H1 (cell line): Measurements from ENCODE around the gene KLF5. TPM values are rescaled to one million over a fixed set of nuclear protein-coding genes. Genes with fewer than 3 reads are reported as not detected.

Experiments used
- CTCF ChIA-PET: fragments of 300-600 bp; sonication (Branson Sonifier 250); formaldehyde crosslinking; loops from one replicate; lab custom pipeline; 2021; ENCODE audit not compliant: partially characterized antibody; lab: Charles Lee
- POLR2A ChIA-PET: fragments of 300-600 bp; sonication (Branson Sonifier 250); formaldehyde crosslinking; loops from one replicate; lab custom pipeline; 2021; ENCODE audit warnings: inconsistent platforms; ENCODE audit not compliant: partially characterized antibody; lab: Charles Lee
- DNase-seq, 2 experiments: peaks; one replicate each; pipeline versions ENCODE4 v3.0.0 to v3.0.0-alpha.2; 2010 to 2022; ENCODE audit warnings: low spot score in 2 of 2, low read depth in 1 of 2, mixed read lengths in 1 of 2
- FAIRE-seq: peaks from 2 replicates; lab custom pipeline; 2011; peaks lifted over from hg19 to GRCh38; lab: Jason Lieb, UNC
- H2AFZ ChIP-seq: 2 replicates; pipeline ENCODE4 v1.8.1; 2012; ENCODE audit warnings: low read length, inconsistent platforms
- H2AK5ac ChIP-seq: 2 replicates; pipeline ENCODE4 v1.6.1; 2013; ENCODE audit warnings: low read depth, low read length
- H2BK120ac ChIP-seq: replicated peaks from 2 replicates; pipeline ENCODE3; 2013; ENCODE audit warnings: low read depth, low read length, inconsistent platforms
- H2BK12ac ChIP-seq: 2 replicates; pipeline ENCODE4 v1.6.1; 2013; ENCODE audit warnings: low read depth, low read length
- H2BK15ac ChIP-seq: 2 replicates; pipeline ENCODE4 v1.6.1; 2013; ENCODE audit warnings: low read length
- H2BK20ac ChIP-seq: 2 replicates; pipeline ENCODE4 v1.6.1; 2013; ENCODE audit warnings: low read length
- H2BK5ac ChIP-seq: 2 replicates; pipeline ENCODE4 v1.6.1; 2013; ENCODE audit warnings: low read depth, low read length
- H3K14ac ChIP-seq: 2 replicates; pipeline ENCODE4 v1.6.1; 2013; ENCODE audit warnings: inconsistent platforms; ENCODE audit not compliant: insufficient read length
- H3K18ac ChIP-seq: 2 replicates; pipeline ENCODE4 v1.6.1; 2013; ENCODE audit warnings: low read length; ENCODE audit errors: extremely low read depth
- H3K23ac ChIP-seq: 2 replicates; pipeline ENCODE4 v1.6.1; 2013; ENCODE audit warnings: inconsistent platforms; ENCODE audit not compliant: insufficient read length
- H3K23me2 ChIP-seq: 2 replicates; pipeline ENCODE4 v1.6.1; 2013; ENCODE audit warnings: low read depth, low read length
- H3K27ac ChIP-seq: 2 replicates; pipeline ENCODE4 v1.6.1; 2011; ENCODE audit warnings: low read depth, low read length, inconsistent platforms
- H3K27me3 ChIP-seq, 4 experiments: replicated peaks in 1 of 4; 1 replicate in 1 of 4; 2 replicates in 3 of 4; pipeline versions ENCODE4 v1.6.1 to v1.8.1; 2011 to 2013; ENCODE audit warnings: low read length in 3 of 4, mild to moderate bottlenecking in 3 of 4, inconsistent platforms in 2 of 4, mixed read lengths in 2 of 4, moderate library complexity in 1 of 4; ENCODE audit not compliant: control insufficient read depth in 3 of 4, insufficient read depth in 3 of 4; ENCODE audit errors: extremely low read depth in 1 of 4
- H3K36me3 ChIP-seq, 4 experiments: 2 replicates each; pipeline versions ENCODE4 v1.6.1 to v1.8.1; 2011 to 2013; ENCODE audit warnings: mild to moderate bottlenecking in 4 of 4, low read length in 3 of 4, moderate library complexity in 2 of 4, control low read depth in 1 of 4, inconsistent platforms in 1 of 4; ENCODE audit not compliant: insufficient read depth in 4 of 4, control insufficient read depth in 2 of 4
- H3K4ac ChIP-seq: replicated peaks from 2 replicates; pipeline ENCODE3; 2013; ENCODE audit warnings: low read length, low read depth, mixed read lengths, inconsistent platforms; ENCODE audit not compliant: insufficient read length
- H3K4me1 ChIP-seq, 4 experiments: replicated peaks in 1 of 4; 1 replicate in 1 of 4; 2 replicates in 3 of 4; pipeline versions ENCODE4 v1.6.1 to v1.8.1; 2011 to 2013; ENCODE audit warnings: low read length in 3 of 4, inconsistent platforms in 2 of 4, mixed read lengths in 1 of 4; ENCODE audit not compliant: insufficient read depth in 4 of 4, control insufficient read depth in 3 of 4
- H3K4me2 ChIP-seq, 2 experiments: 2 replicates each; pipeline versions ENCODE4 v1.6.1 to v1.8.1; 2011 to 2013; ENCODE audit warnings: low read depth in 2 of 2, low read length in 2 of 2, control low read depth in 1 of 2, inconsistent platforms in 1 of 2, mild to moderate bottlenecking in 1 of 2; ENCODE audit not compliant: insufficient read depth in 1 of 2
- H3K4me3 ChIP-seq, 4 experiments: fragments of 200-600, 300-600 bp in 1 of 4; sonication (generic), shearing (Covaris generic), sonication (Bioruptor Twin) in 1 of 4; 2 replicates each; pipeline versions ENCODE4 v1.5.1 to v1.8.1; 2011 to 2016; ENCODE audit warnings: low read length in 4 of 4, low read depth in 3 of 4, control low read depth in 2 of 4, inconsistent platforms in 2 of 4, mild to moderate bottlenecking in 2 of 4, mixed read lengths in 1 of 4, moderate library complexity in 1 of 4; ENCODE audit not compliant: insufficient read depth in 2 of 4; ENCODE audit errors: extremely low read depth in 1 of 4
- H3K56ac ChIP-seq: replicated peaks from 2 replicates; pipeline ENCODE3; 2013; ENCODE audit warnings: low read depth, mild to moderate bottlenecking, mixed read lengths, low read length, inconsistent platforms; ENCODE audit not compliant: insufficient read length
- H3K79me1 ChIP-seq: 2 replicates; pipeline ENCODE4 v1.6.1; 2013; ENCODE audit warnings: low read depth, low read length, control low read depth
- H3K79me2 ChIP-seq, 2 experiments: 2 replicates each; pipeline versions ENCODE4 v1.6.1 to v1.8.1; 2012 to 2013; ENCODE audit warnings: low read length in 2 of 2, mild to moderate bottlenecking in 2 of 2, inconsistent platforms in 1 of 2; ENCODE audit not compliant: insufficient read depth in 2 of 2, control insufficient read depth in 1 of 2
- H3K9ac ChIP-seq, 4 experiments: replicated peaks in 1 of 4; 1 replicate in 1 of 4; 2 replicates in 3 of 4; pipeline versions ENCODE4 v1.6.1 to v1.8.1; 2011 to 2013; ENCODE audit warnings: low read depth in 3 of 4, low read length in 3 of 4, control low read depth in 2 of 4, mild to moderate bottlenecking in 2 of 4, moderate library complexity in 2 of 4, inconsistent platforms in 1 of 4; ENCODE audit errors: extremely low read depth in 1 of 4
- H3K9me3 ChIP-seq, 2 experiments: 2 replicates each; pipeline versions ENCODE4 v1.6.1 to v1.8.1; 2012 to 2013; ENCODE audit warnings: mild to moderate bottlenecking in 2 of 2, moderate library complexity in 2 of 2, control low read depth in 1 of 2, inconsistent platforms in 1 of 2, low read depth in 1 of 2, low read length in 1 of 2, mixed read lengths in 1 of 2; ENCODE audit not compliant: insufficient read depth in 2 of 2
- H4K20me1 ChIP-seq, 2 experiments: replicated peaks in 1 of 2; 2 replicates each; pipeline versions ENCODE3 to v1.8.1; 2011 to 2013; ENCODE audit warnings: inconsistent platforms in 2 of 2, low read length in 2 of 2, mild to moderate bottlenecking in 1 of 2; ENCODE audit not compliant: insufficient read depth in 2 of 2, control insufficient read depth in 1 of 2
- H4K5ac ChIP-seq: 2 replicates; pipeline ENCODE4 v1.6.1; 2013; ENCODE audit warnings: low read length, low read depth, mixed read lengths, inconsistent platforms; ENCODE audit not compliant: insufficient read length
- H4K8ac ChIP-seq: 2 replicates; pipeline ENCODE4 v1.8.0; 2013; ENCODE audit warnings: mild to moderate bottlenecking, moderate library complexity, low read length, inconsistent platforms; ENCODE audit not compliant: insufficient read depth; ENCODE audit errors: extremely low read depth
- H4K91ac ChIP-seq: replicated peaks from 2 replicates; pipeline ENCODE3; 2013; ENCODE audit warnings: low read length, mixed read lengths, inconsistent platforms; ENCODE audit not compliant: insufficient read length
- FOSL1 ChIP-seq: IDR thresholded peaks from 2 replicates; pipeline ENCODE4 v1.6.1; 2011; ENCODE audit warnings: mild to moderate bottlenecking, low read depth, low read length, moderate library complexity; ENCODE audit not compliant: insufficient read depth
- GABPA ChIP-seq: IDR thresholded peaks from 2 replicates; pipeline ENCODE4 v1.6.1; 2011; ENCODE audit warnings: mild to moderate bottlenecking, low read length, moderate library complexity, borderline replicate concordance; ENCODE audit not compliant: insufficient read depth
- PHF8 ChIP-seq: fragments of 200-600 bp; sonication (generic); conservative IDR thresholded peaks from 2 replicates; pipeline ENCODE4 v1.7.1; 2012; ENCODE audit warnings: low read depth, mild to moderate bottlenecking, inconsistent platforms, low read length, moderate library complexity
- POLR2AphosphoS5 ChIP-seq: IDR thresholded peaks from 2 replicates; pipeline ENCODE4 v1.6.1; 2011; ENCODE audit warnings: low read depth, low read length
- SAP30 ChIP-seq: fragments of 300-600 bp; sonication (generic); IDR thresholded peaks from 2 replicates; pipeline ENCODE4 v1.7.1; 2012; ENCODE audit warnings: low read length, moderate library complexity, mild to moderate bottlenecking, inconsistent platforms; ENCODE audit not compliant: insufficient read depth, insufficient replicate concordance
- SP1 ChIP-seq: IDR thresholded peaks from 2 replicates; pipeline ENCODE4 v1.6.1; 2011; ENCODE audit warnings: low read depth, low read length
- SP4 ChIP-seq: IDR thresholded peaks from 2 replicates; pipeline ENCODE4 v1.6.1; 2012; ENCODE audit warnings: low read length, inconsistent platforms
- SUZ12 ChIP-seq: fragments of 200-600 bp; sonication (generic); IDR thresholded peaks from 2 replicates; pipeline ENCODE4 v1.6.1; 2012; ENCODE audit warnings: mild to moderate bottlenecking, inconsistent platforms, low read length, moderate library complexity, mixed read lengths
- WGBS, 2 experiments: shearing (Covaris generic) in 1 of 2; methylation state at CpG; one replicate each; pipeline versions ENCODE4 v1.1.6 to v1.1.7; 2013 to 2015; ENCODE audit warnings: low lambda C conversion rate in 2 of 2, mixed read lengths in 2 of 2, inconsistent platforms in 1 of 2, low coverage in 1 of 2, missing lambda C conversion rate in 1 of 2; ENCODE audit not compliant: insufficient replicate concordance in 2 of 2, insufficient coverage in 1 of 2, insufficient read length in 1 of 2; ENCODE audit errors: extremely low coverage in 1 of 2, missing lambda C conversion rate in 1 of 2; 5-methylcytosine and 5-hydroxymethylcytosine counted together
- polyA plus RNA-seq, 7 experiments: library from polyadenylated mRNA; depleted of rRNA in 3 of 7; stranded (reverse) in 5 of 7; unstranded in 2 of 7; fragments of >200 nt in 5 of 7; fragments of 200-250 nt in 2 of 7; gene quantifications; 1 replicate in 5 of 7; 2 replicates in 1 of 7; 4 replicates in 1 of 7; pipeline versions ENCODE4 v1.2.1 to v1.2.3, GENCODE V29; 2011 to 2013; ENCODE audit warnings: missing spikeins in 2 of 7, mixed read lengths in 2 of 7
- total RNA-seq: library from RNA; stranded (reverse); fragmentation: NEBNext Ultra II Directional; extraction: Animal tissue kit (Norgen Biotek cat#: 25700); gene quantifications from 2 replicates; pipeline ENCODE4 v1.2.1, GENCODE V29; 2021
- TF ChIP-seq, protein P1 (sequence below): IDR thresholded peaks from 2 replicates; pipeline ENCODE4 v1.6.1; 2012; ENCODE audit warnings: low read length, inconsistent platforms
- TF ChIP-seq, protein P2 (sequence below): IDR thresholded peaks from 2 replicates; pipeline ENCODE4 v1.6.1; 2012; ENCODE audit warnings: inconsistent platforms

The KLF5 gene
- total and polyA plus RNA-seq, 2 of the 8 experiments (the other 6 are each of a cell fraction or from before 2014, with no cell fraction given) = 1.2 to 2.3 TPM

DNA sequence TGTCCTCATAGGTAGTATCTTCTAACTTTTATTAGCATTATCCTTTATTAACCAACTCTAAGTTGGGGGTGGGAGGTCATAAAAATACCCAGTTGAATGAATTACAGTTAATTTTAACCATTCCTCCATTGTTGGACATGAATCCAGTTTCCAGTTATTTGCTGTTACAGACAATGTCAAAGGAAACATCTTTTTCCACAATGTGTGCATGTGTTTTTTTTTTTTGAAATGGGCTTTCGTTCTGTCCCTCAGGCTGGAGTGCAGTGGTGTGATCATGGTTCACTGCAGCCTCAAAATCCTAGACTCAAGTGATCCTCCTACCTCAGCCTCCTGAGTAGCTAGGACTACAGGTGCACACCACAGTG lies 32.0 kb downstream of the KLF5 start:
- POLR2A ChIA-PET = interaction anchor here (1.4 kb wide), 1 partner anchor 32 kb away, joined by 3 read pairs; the partner anchor contains the start of gene KLF5
- TF ChIP-seq, protein P1, sequence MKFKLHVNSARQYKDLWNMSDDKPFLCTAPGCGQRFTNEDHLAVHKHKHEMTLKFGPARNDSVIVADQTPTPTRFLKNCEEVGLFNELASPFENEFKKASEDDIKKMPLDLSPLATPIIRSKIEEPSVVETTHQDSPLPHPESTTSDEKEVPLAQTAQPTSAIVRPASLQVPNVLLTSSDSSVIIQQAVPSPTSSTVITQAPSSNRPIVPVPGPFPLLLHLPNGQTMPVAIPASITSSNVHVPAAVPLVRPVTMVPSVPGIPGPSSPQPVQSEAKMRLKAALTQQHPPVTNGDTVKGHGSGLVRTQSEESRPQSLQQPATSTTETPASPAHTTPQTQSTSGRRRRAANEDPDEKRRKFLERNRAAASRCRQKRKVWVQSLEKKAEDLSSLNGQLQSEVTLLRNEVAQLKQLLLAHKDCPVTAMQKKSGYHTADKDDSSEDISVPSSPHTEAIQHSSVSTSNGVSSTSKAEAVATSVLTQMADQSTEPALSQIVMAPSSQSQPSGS = no peak
- TF ChIP-seq GABPA (no peak), SP1 (no peak), PHF8 (no peak), SUZ12 (no peak), FOSL1 (no peak), SAP30 (no peak), SP4 (no peak), POLR2AphosphoS5 (no peak)
- TF ChIP-seq, protein P2, sequence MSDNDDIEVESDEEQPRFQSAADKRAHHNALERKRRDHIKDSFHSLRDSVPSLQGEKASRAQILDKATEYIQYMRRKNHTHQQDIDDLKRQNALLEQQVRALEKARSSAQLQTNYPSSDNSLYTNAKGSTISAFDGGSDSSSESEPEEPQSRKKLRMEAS = no peak

More for the DNA sequence above, 32.0 kb downstream of the KLF5 start:
- Histone ChIP-seq H3K14ac (no peak overlapping the region), H3K9me3 (peaks cover 9 to 12% of the 10 kb centered on the region in 2 experiments; a peak in 3 of 4 replicates), H2BK20ac (no peak overlapping the region), H3K9ac (no peak overlapping the region), H2BK120ac (no peak overlapping the region), H3K23me2 (no peaks in the 10 kb centered on the region), H4K8ac (no peak overlapping the region), H4K91ac (no peak overlapping the region), H2BK5ac (no peak overlapping the region; the same call in 1 of the 2 replicates), H3K18ac (no peak overlapping the region), H3K79me2 (no peaks in the 10 kb centered on the region), H2BK15ac (no peak overlapping the region), H4K20me1 (no peaks in the 10 kb centered on the region), H3K4me1 (no peaks in the 10 kb centered on the region), H3K56ac (no peak overlapping the region), H3K79me1 (no peaks in the 10 kb centered on the region), H4K5ac (no peak overlapping the region), H2BK12ac (no peak overlapping the region), H2AK5ac (no peak overlapping the region), H3K27ac (no peak overlapping the region), H2AFZ (no peak overlapping the region), H3K4me2 (no peak overlapping the region), H3K36me3 (no peaks in the 10 kb centered on the region), H3K4me3 (no peak overlapping the region), H3K27me3 (no peaks in the 10 kb centered on the region), H3K23ac (no peak overlapping the region), H3K4ac (no peak overlapping the region)
- 0% methylated on average over 1 of the region's 1 CpG; no CpG with 5 or more reads in 1 of the 2 experiments for WGBS, 2 experiments
- FAIRE-seq (no peak), DNase-seq (no peak)
- CTCF ChIA-PET = no interaction called here
